Skeletal muscle satellite cell (primary cell): Measurements from ENCODE around the gene SLC30A2.

Experiments
- H3K27me3 ChIP-seq: 2 replicates; pipeline ENCODE4 v1.7.0; 2013; ENCODE audit warnings: low read length; ENCODE audit not compliant: control insufficient read depth, insufficient read depth
- H3K36me3 ChIP-seq: 2 replicates; pipeline ENCODE4 v1.7.0; 2013; ENCODE audit warnings: mild to moderate bottlenecking, control low read depth, low read length; ENCODE audit not compliant: insufficient read depth
- H3K4me1 ChIP-seq: 2 replicates; pipeline ENCODE4 v1.7.0; 2013; ENCODE audit warnings: low read length; ENCODE audit not compliant: control insufficient read depth, insufficient read depth
- H3K4me2 ChIP-seq: 2 replicates; pipeline ENCODE4 v1.7.0; 2013; ENCODE audit warnings: mild to moderate bottlenecking, low read length
- H3K4me3 ChIP-seq: 2 replicates; pipeline ENCODE4 v1.7.0; 2013; ENCODE audit warnings: low read length
- H3K9ac ChIP-seq: 2 replicates; pipeline ENCODE4 v1.7.0; 2013; ENCODE audit warnings: mild to moderate bottlenecking, low read depth, low read length, moderate library complexity
- H3K9me3 ChIP-seq: replicated peaks from 2 replicates; pipeline ENCODE4 v1.7.0; 2013; ENCODE audit warnings: mild to moderate bottlenecking, control low read depth, low read length

Gene SLC30A2

GRCh38 chr1:25999041-25999800 is 46.7 kb downstream of the SLC30A2 start:
- H3K9ac ChIP-seq: no peak overlapping the region
- peaks cover 16% of the 10 kb centered on the region for H3K4me1 ChIP-seq
- H3K4me2 ChIP-seq: no peak overlapping the region
- no peaks in the 10 kb centered on the region for H3K36me3 ChIP-seq
- H3K4me3 ChIP-seq: no peak overlapping the region
- H3K27me3 ChIP-seq: no peaks in the 10 kb centered on the region
- no peaks in the 10 kb centered on the region for H3K9me3 ChIP-seq

GRCh38 chr1:25997828-25998761 is 47.8 kb downstream of the SLC30A2 start, which contains the start of gene PAFAH2:
Gene PAFAH2, minus strand, starts transcription at chr1:25998063. Its CDS starts 7,247 bp downstream, at chr1:25990816.
- Histone ChIP-seq H3K9me3 (no peaks in the 10 kb centered on the region), H3K4me3 (peak within 1 kb of the TSS; percentile 74), H3K4me1 (peaks cover 16% of the 10 kb centered on the region)

GRCh38 chr1:25996966-25997827 is 48.7 kb downstream of the SLC30A2 start:
- H3K9me3 ChIP-seq: no peaks in the 10 kb centered on the region
- H3K36me3 ChIP-seq: no peaks in the 10 kb centered on the region
- H3K27me3 ChIP-seq: no peaks in the 10 kb centered on the region
- peak overlapping the region; percentile 82 for H3K9ac ChIP-seq
- peaks cover 22% of the 10 kb centered on the region for H3K4me1 ChIP-seq
- peak overlapping the region; percentile 93 for H3K4me2 ChIP-seq
- peak overlapping the region; percentile 74 for H3K4me3 ChIP-seq

More at GRCh38 chr1:25997828-25998761, 47.8 kb downstream of the SLC30A2 start, which contains the start of gene PAFAH2:
- peak within 1 kb of the TSS; percentile 93 for H3K4me2 ChIP-seq
- H3K9ac ChIP-seq: peak within 1 kb of the TSS; percentile 82
- no peaks in the 10 kb centered on the region for H3K36me3 ChIP-seq
- H3K27me3 ChIP-seq: no peaks in the 10 kb centered on the region

- no peak overlapping the region for H3K9ac ChIP-seq
- no peaks in the 10 kb centered on the region for H3K36me3 ChIP-seq
- no peak overlapping the region for H3K4me2 ChIP-seq
- no peaks in the 10 kb centered on the region for H3K9me3 ChIP-seq
- H3K4me3 ChIP-seq: no peak overlapping the region
- H3K27me3 ChIP-seq: no peaks in the 10 kb centered on the region
- peaks cover 25% of the 10 kb centered on the region for H3K4me1 ChIP-seq
Observed at GRCh38 chr1:25994402-25995150, 51.3 kb downstream of the SLC30A2 start.

- Histone ChIP-seq H3K36me3 (no peaks in the 10 kb centered on the region), H3K27me3 (no peaks in the 10 kb centered on the region), H3K4me3 (no peak overlapping the region), H3K9ac (no peak overlapping the region), H3K4me1 (peaks cover 19% of the 10 kb centered on the region), H3K9me3 (no peaks in the 10 kb centered on the region), H3K4me2 (no peak overlapping the region)
Observed at GRCh38 chr1:25993197-25993951, 52.5 kb downstream of the SLC30A2 start.

- Histone ChIP-seq H3K9ac (no peak overlapping the region), H3K4me2 (no peak overlapping the region), H3K36me3 (no peaks in the 10 kb centered on the region), H3K4me3 (no peak overlapping the region), H3K4me1 (peaks cover 18% of the 10 kb centered on the region), H3K27me3 (no peaks in the 10 kb centered on the region), H3K9me3 (no peaks in the 10 kb centered on the region)
Observed at GRCh38 chr1:25992689-25993171, 53.2 kb downstream of the SLC30A2 start.

- H3K9ac ChIP-seq: no peak overlapping the region
- no peaks in the 10 kb centered on the region for H3K27me3 ChIP-seq
- H3K9me3 ChIP-seq: no peaks in the 10 kb centered on the region
- no peaks in the 10 kb centered on the region for H3K36me3 ChIP-seq
- H3K4me2 ChIP-seq: no peak overlapping the region
- no peak overlapping the region for H3K4me3 ChIP-seq
- peaks cover 14% of the 10 kb centered on the region for H3K4me1 ChIP-seq
Observed at GRCh38 chr1:25991937-25992688, 53.8 kb downstream of the SLC30A2 start.

GRCh38 chr1:25990702-25991395 is 55.1 kb downstream of the SLC30A2 start:
- H3K4me2 ChIP-seq: no peak overlapping the region
- no peak overlapping the region for H3K9ac ChIP-seq
- peaks cover 9% of the 10 kb centered on the region for H3K4me1 ChIP-seq
- no peak overlapping the region for H3K4me3 ChIP-seq
- H3K36me3 ChIP-seq: no peaks in the 10 kb centered on the region
- H3K27me3 ChIP-seq: no peaks in the 10 kb centered on the region
- no peaks in the 10 kb centered on the region for H3K9me3 ChIP-seq

GRCh38 chr1:25990251-25990650 is 55.7 kb downstream of the SLC30A2 start:
- no peaks in the 10 kb centered on the region for H3K36me3 ChIP-seq
- no peak overlapping the region for H3K4me3 ChIP-seq
- H3K9me3 ChIP-seq: no peaks in the 10 kb centered on the region
- peaks cover 9% of the 10 kb centered on the region for H3K4me1 ChIP-seq
- H3K27me3 ChIP-seq: no peaks in the 10 kb centered on the region
- H3K9ac ChIP-seq: no peak overlapping the region
- H3K4me2 ChIP-seq: no peak overlapping the region
